Endodermal cell (in vitro differentiated cells): Measurements from ENCODE around the gene FCGBP. TPM values are rescaled to one million over a fixed set of nuclear protein-coding genes. Genes with fewer than 3 reads are reported as not detected.

Experiments used
- DNase-seq: peaks from one replicate; pipeline ENCODE4 v3.0.0-alpha.2; 2017
- H3K27ac ChIP-seq: 2 replicates; pipeline ENCODE4 v1.5.1; 2013; ENCODE audit warnings: mild to moderate bottlenecking, low read depth, low read length, moderate library complexity
- H3K27me3 ChIP-seq: 2 replicates; pipeline ENCODE4 v1.6.1; 2013; ENCODE audit warnings: mild to moderate bottlenecking, low read length, moderate library complexity; ENCODE audit not compliant: insufficient read depth, control insufficient read depth, poor library complexity, severe bottlenecking
- H3K36me3 ChIP-seq: 2 replicates; pipeline ENCODE4 v1.7.0; 2013; ENCODE audit warnings: mild to moderate bottlenecking, low read length, moderate library complexity; ENCODE audit not compliant: control insufficient read depth, insufficient read depth
- H3K4me1 ChIP-seq: one replicate; pipeline ENCODE4 v1.7.0; 2013; ENCODE audit warnings: low read length; ENCODE audit not compliant: control insufficient read depth, insufficient read depth
- H3K4me3 ChIP-seq: 2 replicates; pipeline ENCODE4 v1.5.1; 2013; ENCODE audit warnings: mild to moderate bottlenecking, low read length, moderate library complexity
- H3K9ac ChIP-seq: 2 replicates; pipeline ENCODE4 v1.6.1; 2013; ENCODE audit warnings: mild to moderate bottlenecking, low read length, moderate library complexity; ENCODE audit not compliant: poor library complexity, severe bottlenecking; ENCODE audit errors: extremely low read depth
- H3K9me3 ChIP-seq: 2 replicates; pipeline ENCODE4 v1.6.1; 2013; ENCODE audit warnings: mild to moderate bottlenecking, low read length, moderate library complexity; ENCODE audit not compliant: control insufficient read depth
- H3K27ac Mint-ChIP-seq: 2 replicates; pipeline ENCODE4 v1.8.0; 2020; ENCODE audit warnings: mixed read lengths
- H3K27me3 Mint-ChIP-seq: 2 replicates; pipeline ENCODE4 v1.8.0; 2021; ENCODE audit warnings: mild to moderate bottlenecking, mixed read lengths; ENCODE audit not compliant: insufficient read depth
- H3K36me3 Mint-ChIP-seq: 2 replicates; pipeline ENCODE4 v1.8.0; 2020; ENCODE audit warnings: low read depth, mixed read lengths
- H3K4me1 Mint-ChIP-seq: 2 replicates; pipeline ENCODE4 v1.8.0; 2020; ENCODE audit warnings: mixed read lengths
- H3K4me3 Mint-ChIP-seq: 2 replicates; pipeline ENCODE4 v1.8.0; 2020; ENCODE audit warnings: mild to moderate bottlenecking, moderate library complexity, mixed read lengths
- H3K9me3 Mint-ChIP-seq: 2 replicates; pipeline ENCODE4 v1.8.0; 2020; ENCODE audit warnings: mild to moderate bottlenecking, mixed read lengths
- WGBS, 2 experiments: methylation state at CpG; one replicate each; pipeline versions ENCODE4 v1.1.5 to v1.1.7; 2013; ENCODE audit warnings: missing lambda C conversion rate in 2 of 2, mixed read lengths in 1 of 2; ENCODE audit not compliant: insufficient coverage in 1 of 2, insufficient read length in 1 of 2; 5-methylcytosine and 5-hydroxymethylcytosine counted together
- total RNA-seq, 2 donors: library from RNA; stranded (reverse); fragmentation: NEBNext Ultra II Directional in 1 of 2; extraction: Animal tissue kit (Norgen Biotek cat#: 25700) in 1 of 2; gene quantifications; 2 replicates in 1 of 2; 3 replicates in 1 of 2; pipeline ENCODE4 v1.2.1, GENCODE V29; 2021
- TF ChIP-seq, protein P1 (sequence below): fragments of 200-600 bp; sonication (generic); conservative IDR thresholded peaks from 2 replicates; pipeline ENCODE4 v1.5.0; 2021; ENCODE audit warnings: antibody characterized with exemption, mild to moderate bottlenecking

The FCGBP gene
- total RNA-seq, 2 donors from 2014 or later = 0.29 to 0.62 TPM

DNA sequence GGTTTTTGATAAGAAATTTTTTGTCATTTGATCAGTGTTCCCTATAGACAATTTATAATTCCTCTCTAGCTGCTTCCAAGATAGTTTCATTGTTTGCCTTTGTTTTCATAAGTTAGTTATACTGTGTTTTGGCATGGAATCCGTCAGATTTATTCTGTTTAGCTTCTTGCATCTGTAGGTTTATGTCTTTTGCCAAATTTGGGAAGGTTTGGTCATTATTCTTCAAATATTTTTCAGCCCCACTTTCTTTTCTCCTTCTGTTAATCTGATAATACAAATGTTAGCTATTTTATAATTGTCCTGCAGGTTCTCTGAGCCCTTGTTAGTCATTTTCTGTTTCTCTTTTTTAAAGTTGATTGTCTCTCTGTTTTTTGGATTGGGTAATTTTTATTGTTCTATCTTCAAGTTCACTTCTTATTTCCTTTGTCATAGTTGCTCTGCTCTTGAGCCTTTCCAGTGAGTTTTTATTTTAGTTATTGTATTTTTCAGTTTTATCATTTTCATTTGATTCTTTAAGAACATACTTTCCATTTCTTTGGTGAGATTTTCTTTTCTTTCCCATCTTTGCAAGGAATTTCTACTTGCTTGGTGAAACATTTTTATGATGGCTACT lies 5.9 kb upstream of the FCGBP start:
- no peak for DNase-seq
- Mint-ChIP-seq H3K27ac (no peak overlapping the region), H3K9me3 (no peaks in the 10 kb centered on the region), H3K36me3 (no peaks in the 10 kb centered on the region), H3K27me3 (no peaks in the 10 kb centered on the region), H3K4me1 (peaks cover 13% of the 10 kb centered on the region), H3K4me3 (no peak overlapping the region)
- Histone ChIP-seq H3K4me1 (no peaks in the 10 kb centered on the region), H3K36me3 (no peaks in the 10 kb centered on the region), H3K27ac (no peak overlapping the region), H3K9me3 (no peaks in the 10 kb centered on the region), H3K9ac (no peak overlapping the region), H3K27me3 (no peaks in the 10 kb centered on the region), H3K4me3 (no peak overlapping the region)
- WGBS, 2 experiments = 83% methylated on average over 1 of the region's 1 CpG; no CpG with 5 or more reads in 1 of the 2 experiments
- TF ChIP-seq, protein P1, sequence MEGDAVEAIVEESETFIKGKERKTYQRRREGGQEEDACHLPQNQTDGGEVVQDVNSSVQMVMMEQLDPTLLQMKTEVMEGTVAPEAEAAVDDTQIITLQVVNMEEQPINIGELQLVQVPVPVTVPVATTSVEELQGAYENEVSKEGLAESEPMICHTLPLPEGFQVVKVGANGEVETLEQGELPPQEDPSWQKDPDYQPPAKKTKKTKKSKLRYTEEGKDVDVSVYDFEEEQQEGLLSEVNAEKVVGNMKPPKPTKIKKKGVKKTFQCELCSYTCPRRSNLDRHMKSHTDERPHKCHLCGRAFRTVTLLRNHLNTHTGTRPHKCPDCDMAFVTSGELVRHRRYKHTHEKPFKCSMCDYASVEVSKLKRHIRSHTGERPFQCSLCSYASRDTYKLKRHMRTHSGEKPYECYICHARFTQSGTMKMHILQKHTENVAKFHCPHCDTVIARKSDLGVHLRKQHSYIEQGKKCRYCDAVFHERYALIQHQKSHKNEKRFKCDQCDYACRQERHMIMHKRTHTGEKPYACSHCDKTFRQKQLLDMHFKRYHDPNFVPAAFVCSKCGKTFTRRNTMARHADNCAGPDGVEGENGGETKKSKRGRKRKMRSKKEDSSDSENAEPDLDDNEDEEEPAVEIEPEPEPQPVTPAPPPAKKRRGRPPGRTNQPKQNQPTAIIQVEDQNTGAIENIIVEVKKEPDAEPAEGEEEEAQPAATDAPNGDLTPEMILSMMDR = no peak

DNA sequence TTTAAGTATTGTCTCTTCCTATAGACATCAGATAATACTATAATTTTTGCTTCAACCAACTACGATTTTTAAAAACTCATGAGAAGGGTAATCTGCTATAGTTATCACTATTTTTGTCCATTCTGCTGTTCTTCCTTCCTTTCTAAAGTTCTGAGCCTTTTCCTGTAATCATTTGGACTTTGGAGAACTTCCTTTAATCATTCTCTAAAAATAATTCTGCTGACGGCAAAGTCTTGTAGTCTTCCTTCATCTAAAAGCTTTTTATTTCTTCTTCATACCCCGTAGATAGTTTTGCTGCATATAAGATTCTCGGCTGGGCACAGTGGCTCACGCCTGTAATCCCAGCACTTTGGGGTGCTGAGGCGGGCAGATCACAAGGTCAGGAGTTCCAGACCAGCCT lies 5.1 kb upstream of the FCGBP start:
- Histone ChIP-seq H3K27me3 (no peaks in the 10 kb centered on the region), H3K36me3 (no peaks in the 10 kb centered on the region), H3K27ac (no peak overlapping the region), H3K9me3 (no peaks in the 10 kb centered on the region), H3K4me1 (no peaks in the 10 kb centered on the region), H3K4me3 (no peak overlapping the region), H3K9ac (no peak overlapping the region)
- DNase-seq = no peak
- Mint-ChIP-seq H3K4me3 (no peak overlapping the region), H3K36me3 (no peaks in the 10 kb centered on the region), H3K9me3 (no peaks in the 10 kb centered on the region), H3K27me3 (no peaks in the 10 kb centered on the region), H3K27ac (no peak overlapping the region), H3K4me1 (peaks cover 13% of the 10 kb centered on the region)
- TF ChIP-seq, protein P1 = no peak
- WGBS, 2 experiments = 92 to 93% methylated on average over 6 of the region's 6 CpGs

DNA sequence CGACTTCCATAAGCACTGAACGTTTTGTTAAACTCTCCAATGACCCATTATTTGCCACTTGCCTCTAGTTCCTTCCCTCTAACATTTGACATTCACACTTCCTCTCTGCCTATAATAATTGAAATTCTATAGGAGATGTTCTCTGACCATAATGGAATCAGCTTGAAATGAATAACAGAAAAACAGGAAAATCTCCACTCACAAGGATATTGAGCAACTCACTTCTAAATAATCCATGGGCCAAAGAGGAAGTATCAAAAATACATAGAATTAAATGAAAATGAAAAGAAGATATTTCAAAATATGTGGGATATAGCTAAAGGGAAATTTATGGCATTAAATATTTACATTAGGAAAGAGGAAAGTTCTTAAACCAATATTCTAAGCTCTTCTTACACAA lies 3.4 kb upstream of the FCGBP start:
- no peaks in the 10 kb centered on the region for H3K4me1 ChIP-seq
- DNase-seq = no peak
- Mint-ChIP-seq H3K36me3 (no peaks in the 10 kb centered on the region), H3K4me1 (peaks cover 10% of the 10 kb centered on the region), H3K27me3 (no peaks in the 10 kb centered on the region), H3K4me3 (no peak overlapping the region), H3K27ac (no peak overlapping the region), H3K9me3 (no peaks in the 10 kb centered on the region)
- TF ChIP-seq, protein P1 = no peak
- H3K27me3 ChIP-seq = no peaks in the 10 kb centered on the region
- H3K27ac ChIP-seq = no peak overlapping the region
- H3K9me3 ChIP-seq = no peaks in the 10 kb centered on the region
- no peak overlapping the region for H3K4me3 ChIP-seq
- WGBS, 2 experiments = 86% methylated on average over 2 of the region's 2 CpGs; no CpG with 5 or more reads in 1 of the 2 experiments
- H3K9ac ChIP-seq = no peak overlapping the region
- no peaks in the 10 kb centered on the region for H3K36me3 ChIP-seq
